Psoas muscle (tissue), 8 donors: ENCODE data around the gene RBMS3. TPM values are rescaled to one million over a fixed set of nuclear protein-coding genes. Genes with fewer than 3 reads are reported as not detected.

Source experiments
- ATAC-seq, 4 donors: fragments of 200-7000 bp; cut with Tn5 transposase; one replicate each; pipeline ENCODE4 v1.9.1; 2020; ENCODE audit warnings: moderate library complexity in 3 of 4, mild to moderate bottlenecking in 2 of 4
- DNase-seq, 2 donors: peaks; one replicate each; pipeline ENCODE4 v3.0.0-alpha.2; 2020
- H3K27ac ChIP-seq: fragments of 200-600 bp; one replicate; pipeline ENCODE4 v1.8.0; 2022
- H3K27me3 ChIP-seq, 3 donors: fragments of 200-600 bp in 1 of 3; one replicate each; pipeline versions ENCODE4 v1.6.1 to v1.8.0; 2013 to 2022; ENCODE audit warnings: low read length in 2 of 3, mild to moderate bottlenecking in 2 of 3, moderate library complexity in 1 of 3; ENCODE audit not compliant: insufficient read depth in 3 of 3
- H3K36me3 ChIP-seq, 2 donors: fragments of 200-600 bp in 1 of 2; one replicate each; pipeline versions ENCODE4 v1.6.1 to v1.8.0; 2013 to 2022; ENCODE audit warnings: low read depth in 1 of 2, mild to moderate bottlenecking in 1 of 2, moderate library complexity in 1 of 2; ENCODE audit not compliant: insufficient read depth in 1 of 2
- H3K4me1 ChIP-seq: fragments of 200-600 bp; one replicate; pipeline ENCODE4 v1.8.0; 2022
- H3K4me3 ChIP-seq: fragments of 200-600 bp; one replicate; pipeline ENCODE4 v1.8.0; 2022; ENCODE audit warnings: mild to moderate bottlenecking
- H3K9me3 ChIP-seq: fragments of 200-600 bp; one replicate; pipeline ENCODE4 v1.8.0; 2022
- CTCF ChIP-seq: fragments of 200-600 bp; IDR thresholded peaks from one replicate; pipeline ENCODE4 v1.8.0; 2022; ENCODE audit warnings: antibody characterized with exemption
- WGBS, 3 donors: extraction: QIAGEN DNeasy Blood & Tissue Kit; methylation state at CpG; one replicate each; pipeline versions ENCODE4 v1.1.6 to v1.1.7; 2013; 5-methylcytosine and 5-hydroxymethylcytosine counted together
- intact Hi-C, 2 donors: fragments of 100-400 bp; cut with DNase I; formaldehyde crosslinking; loops; one replicate each; pipeline versions ENCODE4 v1.11.0 to v1.14.2; 2022
- polyA plus RNA-seq, 3 donors: library from polyadenylated mRNA; stranded (reverse); fragments of 200-250 nt; gene quantifications; one replicate each; pipeline ENCODE4 v1.2.3, GENCODE V29; 2013
- total RNA-seq, 4 donors: library from RNA; stranded (reverse); fragmentation: NEBNext Ultra II Directional in 2 of 4; extraction: Animal tissue kit (Norgen Biotek cat#: 25700) in 2 of 4; gene quantifications; one replicate each; pipeline versions ENCODE4 v1.2.1 to v1.2.4, GENCODE V29; 2021 to 2023
- donor health status: healthy with polysubstance abuse.
- donor health status: DM: no; HTN: no; CAD: no; lungs with moderate emphysema.
- donor health status: Bipolar disorder and iron deficiency.
- donor health status: healthy.
- donor health status: DM: yes; HTN: yes; CAD: no.
- donor health status: DM: no; HTN: no; CAD: no.
- donor health status: DM: no; HTN: no; CAD: no.
- donor health status: DM: yes; HTN: yes; CAD: no.

Gene RBMS3
- total and polyA plus RNA-seq, 7 donors = 3.8 to 34.5 (median 23.5) TPM

- TF ChIP-seq CTCF = no peak
- ATAC-seq (no peak), DNase-seq (no peak)
- H3K9me3 ChIP-seq = peaks cover 14% of the 10 kb centered on the region
- H3K27me3 ChIP-seq = no peaks in the 10 kb centered on the region
- H3K36me3 ChIP-seq = no peaks in the 10 kb centered on the region
- H3K4me3 ChIP-seq = no peak overlapping the region
- no peaks in the 10 kb centered on the region for H3K4me1 ChIP-seq
- no peak overlapping the region for H3K27ac ChIP-seq
- intact Hi-C loops = no loop called here
- 60 to 65% (median 64%) methylated on average over 2 of the region's 2 CpGs for WGBS, 3 donors
Measured at GRCh38 chr3:29850641-29851040, 569.8 kb downstream of the RBMS3 start.

- ATAC-seq = no peak
- Histone ChIP-seq H3K9me3 (peaks cover 14% of the 10 kb centered on the region), H3K27ac (no peak overlapping the region), H3K4me1 (no peaks in the 10 kb centered on the region), H3K36me3 (no peaks in the 10 kb centered on the region), H3K27me3 (no peaks in the 10 kb centered on the region), H3K4me3 (no peak overlapping the region)
- DNase-seq = no peak
- TF ChIP-seq CTCF = no peak
- WGBS, 3 donors = 94 to 99% (median 97%) methylated on average over 1 of the region's 1 CpG
- intact Hi-C loops = no loop called here
Measured at GRCh38 chr3:29852767-29853166, 571.9 kb downstream of the RBMS3 start.

GRCh38 chr3:29853841-29854397 is 573.0 kb downstream of the RBMS3 start:
- TF ChIP-seq CTCF = no peak
- H3K36me3 ChIP-seq = no peaks in the 10 kb centered on the region
- intact Hi-C loops = no loop called here
- H3K4me3 ChIP-seq = no peak overlapping the region
- WGBS, 3 donors = 79 to 87% (median 82%) methylated on average over 7 of the region's 7 CpGs
- H3K27ac ChIP-seq = no peak overlapping the region
- no peak for ATAC-seq
- no peaks in the 10 kb centered on the region for H3K4me1 ChIP-seq
- peaks cover 14% of the 10 kb centered on the region for H3K9me3 ChIP-seq
- DNase-seq = no peak
- H3K27me3 ChIP-seq = no peaks in the 10 kb centered on the region

GRCh38 chr3:29854821-29855220 is 574.0 kb downstream of the RBMS3 start:
- Histone ChIP-seq H3K27me3 (no peaks in the 10 kb centered on the region), H3K4me1 (no peaks in the 10 kb centered on the region), H3K27ac (no peak overlapping the region), H3K36me3 (no peaks in the 10 kb centered on the region), H3K4me3 (no peak overlapping the region), H3K9me3 (peaks cover 14% of the 10 kb centered on the region)
- ATAC-seq (no peak), DNase-seq (no peak)
- intact Hi-C loops = no loop called here
- no peak for TF ChIP-seq CTCF

- ATAC-seq = no peak
- 84 to 93% (median 86%) methylated on average over 1 of the region's 1 CpG for WGBS, 3 donors
Measured at GRCh38 chr3:29859726-29860270, 578.9 kb downstream of the RBMS3 start.

More at GRCh38 chr3:29859726-29860270, 578.9 kb downstream of the RBMS3 start:
- TF ChIP-seq CTCF = no peak
- no peaks in the 10 kb centered on the region for H3K9me3 ChIP-seq
- H3K27ac ChIP-seq = no peak overlapping the region
- H3K4me3 ChIP-seq = no peak overlapping the region
- no peak for DNase-seq
- no peaks in the 10 kb centered on the region for H3K27me3 ChIP-seq
- intact Hi-C loops = no loop called here
- no peaks in the 10 kb centered on the region for H3K36me3 ChIP-seq
- H3K4me1 ChIP-seq = no peaks in the 10 kb centered on the region
